ENCODE measurements around the gene FUT8. TPM values are rescaled to one million over a fixed set of nuclear protein-coding genes. Genes with fewer than 3 reads are reported as not detected.

The FUT8 gene
- total RNA-seq, 1 experiment from 2014 or later: 42.3 TPM

- H3K4me3 ChIP-seq (replicated peaks in 1 of 2; ENCODE audit: low read depth in 1 of 2, low read length in 2 of 2): no peak overlapping the region
- ChIA-PET POLR2A (no interaction called here), RAD21 (ENCODE audit: low non-redundant PET in 1 of 2, low total read pairs in 2 of 2, uncharacterized antibody in 2 of 2, unreplicated experiment in 2 of 2) (no interaction called here), CTCF (no interaction called here)
- no peak for DNase-seq (ENCODE audit: low read depth, low spot score)
- H2AFZ ChIP-seq (ENCODE audit: low read depth, low read length, poor library complexity, severe bottlenecking): no peak overlapping the region
- H3K9ac ChIP-seq (ENCODE audit: low read length): no peak overlapping the region
- no peaks in the 10 kb centered on the region for H3K9me3 ChIP-seq (ENCODE audit: control insufficient read depth in 1 of 2, insufficient read depth in 1 of 2, low read depth in 1 of 2, low read length in 2 of 2)
- no peaks in the 10 kb centered on the region for H3K27me3 ChIP-seq (ENCODE audit: insufficient read depth, low read length)
- ATAC-seq: no peak
- H3K4me1 ChIP-seq (ENCODE audit: control insufficient read depth in 1 of 2, insufficient read depth in 2 of 2, low read length in 2 of 2): peaks cover 8 to 41% of the 10 kb centered on the region in 2 experiments; a peak in 3 of 4 replicates
- no peak overlapping the region for H3K4me2 ChIP-seq (ENCODE audit: low read length)
- no peaks in the 10 kb centered on the region for H3K36me3 ChIP-seq (ENCODE audit: control insufficient read depth in 1 of 2, insufficient read depth in 2 of 2, low read length in 2 of 2)
- no TSS peak for BruUV-seq (replicated peaks)
- TF ChIP-seq ZNF274 (IDR thresholded peaks at IDR 0.05; ENCODE audit: low read depth, low read length) (no peak), POLR2AphosphoS5 (IDR thresholded peaks at IDR 0.05; ENCODE audit: low read depth, low read length) (no peak), JUND (IDR thresholded peaks at IDR 0.05) (no peak), ELF1 (IDR thresholded peaks at IDR 0.05; ENCODE audit: borderline replicate concordance, low read depth) (no peak), CEBPB (IDR thresholded peaks at IDR 0.05; ENCODE audit: low read depth) (no peak), EGR1 (IDR thresholded peaks at IDR 0.05; ENCODE audit: low read depth) (no peak), EZH2 (IDR thresholded peaks at IDR 0.05) (no peak), CBX3 (IDR thresholded peaks at IDR 0.05; ENCODE audit: low read depth) (no peak), SP1 (IDR thresholded peaks at IDR 0.05; ENCODE audit: low read depth) (no peak), ZFX (IDR thresholded peaks at IDR 0.05) (no peak), REST (IDR thresholded peaks at IDR 0.05; ENCODE audit: low read depth) (no peak)
- H3K79me2 ChIP-seq (ENCODE audit: insufficient read depth, low read length): no peaks in the 10 kb centered on the region
- H3K9me2 ChIP-seq (ENCODE audit: insufficient read depth): no peaks in the 10 kb centered on the region
- intact Hi-C loops (cut with micrococcal nuclease): no loop called here
- H3K27ac ChIP-seq (ENCODE audit: low read depth, low read length): no peak overlapping the region
- H4K20me1 ChIP-seq (ENCODE audit: insufficient read depth): no peaks in the 10 kb centered on the region
These were observed 66.9 kb downstream of the FUT8 start for GRCh38 chr14:65479386-65479785.

All from HCT116 (cell line).